H1 (cell line): ENCODE data around the gene PDE4D. TPM values are rescaled to one million over a fixed set of nuclear protein-coding genes. Genes with fewer than 3 reads are reported as not detected.

ENCODE experiments used
- CTCF ChIA-PET: fragments of 300-600 bp; sonication (Branson Sonifier 250); formaldehyde crosslinking; loops from one replicate; lab custom pipeline; 2021; ENCODE audit not compliant: partially characterized antibody; lab: Charles Lee
- POLR2A ChIA-PET: fragments of 300-600 bp; sonication (Branson Sonifier 250); formaldehyde crosslinking; loops from one replicate; lab custom pipeline; 2021; ENCODE audit warnings: inconsistent platforms; ENCODE audit not compliant: partially characterized antibody; lab: Charles Lee
- DNase-seq, 2 experiments: peaks; one replicate each; pipeline versions ENCODE4 v3.0.0 to v3.0.0-alpha.2; 2010 to 2022; ENCODE audit warnings: low spot score in 2 of 2, low read depth in 1 of 2, mixed read lengths in 1 of 2
- FAIRE-seq: peaks from 2 replicates; lab custom pipeline; 2011; peaks lifted over from hg19 to GRCh38; lab: Jason Lieb, UNC
- H2AFZ ChIP-seq: 2 replicates; pipeline ENCODE4 v1.8.1; 2012; ENCODE audit warnings: low read length, inconsistent platforms
- H2AK5ac ChIP-seq: 2 replicates; pipeline ENCODE4 v1.6.1; 2013; ENCODE audit warnings: low read depth, low read length
- H2BK120ac ChIP-seq: replicated peaks from 2 replicates; pipeline ENCODE3; 2013; ENCODE audit warnings: low read depth, low read length, inconsistent platforms
- H2BK12ac ChIP-seq: 2 replicates; pipeline ENCODE4 v1.6.1; 2013; ENCODE audit warnings: low read depth, low read length
- H2BK15ac ChIP-seq: 2 replicates; pipeline ENCODE4 v1.6.1; 2013; ENCODE audit warnings: low read length
- H2BK20ac ChIP-seq: 2 replicates; pipeline ENCODE4 v1.6.1; 2013; ENCODE audit warnings: low read length
- H2BK5ac ChIP-seq: 2 replicates; pipeline ENCODE4 v1.6.1; 2013; ENCODE audit warnings: low read depth, low read length
- H3K14ac ChIP-seq: 2 replicates; pipeline ENCODE4 v1.6.1; 2013; ENCODE audit warnings: inconsistent platforms; ENCODE audit not compliant: insufficient read length
- H3K18ac ChIP-seq: 2 replicates; pipeline ENCODE4 v1.6.1; 2013; ENCODE audit warnings: low read length; ENCODE audit errors: extremely low read depth
- H3K23ac ChIP-seq: 2 replicates; pipeline ENCODE4 v1.6.1; 2013; ENCODE audit warnings: inconsistent platforms; ENCODE audit not compliant: insufficient read length
- H3K23me2 ChIP-seq: 2 replicates; pipeline ENCODE4 v1.6.1; 2013; ENCODE audit warnings: low read depth, low read length
- H3K27ac ChIP-seq: 2 replicates; pipeline ENCODE4 v1.6.1; 2011; ENCODE audit warnings: low read depth, low read length, inconsistent platforms
- H3K27me3 ChIP-seq, 4 experiments: replicated peaks in 1 of 4; 1 replicate in 1 of 4; 2 replicates in 3 of 4; pipeline versions ENCODE4 v1.6.1 to v1.8.1; 2011 to 2013; ENCODE audit warnings: low read length in 3 of 4, mild to moderate bottlenecking in 3 of 4, inconsistent platforms in 2 of 4, mixed read lengths in 2 of 4, moderate library complexity in 1 of 4; ENCODE audit not compliant: control insufficient read depth in 3 of 4, insufficient read depth in 3 of 4; ENCODE audit errors: extremely low read depth in 1 of 4
- H3K36me3 ChIP-seq, 4 experiments: 2 replicates each; pipeline versions ENCODE4 v1.6.1 to v1.8.1; 2011 to 2013; ENCODE audit warnings: mild to moderate bottlenecking in 4 of 4, low read length in 3 of 4, moderate library complexity in 2 of 4, control low read depth in 1 of 4, inconsistent platforms in 1 of 4; ENCODE audit not compliant: insufficient read depth in 4 of 4, control insufficient read depth in 2 of 4
- H3K4ac ChIP-seq: replicated peaks from 2 replicates; pipeline ENCODE3; 2013; ENCODE audit warnings: low read length, low read depth, mixed read lengths, inconsistent platforms; ENCODE audit not compliant: insufficient read length
- H3K4me1 ChIP-seq, 4 experiments: replicated peaks in 1 of 4; 1 replicate in 1 of 4; 2 replicates in 3 of 4; pipeline versions ENCODE4 v1.6.1 to v1.8.1; 2011 to 2013; ENCODE audit warnings: low read length in 3 of 4, inconsistent platforms in 2 of 4, mixed read lengths in 1 of 4; ENCODE audit not compliant: insufficient read depth in 4 of 4, control insufficient read depth in 3 of 4
- H3K4me2 ChIP-seq, 2 experiments: 2 replicates each; pipeline versions ENCODE4 v1.6.1 to v1.8.1; 2011 to 2013; ENCODE audit warnings: low read depth in 2 of 2, low read length in 2 of 2, control low read depth in 1 of 2, inconsistent platforms in 1 of 2, mild to moderate bottlenecking in 1 of 2; ENCODE audit not compliant: insufficient read depth in 1 of 2
- H3K4me3 ChIP-seq, 4 experiments: fragments of 200-600, 300-600 bp in 1 of 4; sonication (generic), shearing (Covaris generic), sonication (Bioruptor Twin) in 1 of 4; 2 replicates each; pipeline versions ENCODE4 v1.5.1 to v1.8.1; 2011 to 2016; ENCODE audit warnings: low read length in 4 of 4, low read depth in 3 of 4, control low read depth in 2 of 4, inconsistent platforms in 2 of 4, mild to moderate bottlenecking in 2 of 4, mixed read lengths in 1 of 4, moderate library complexity in 1 of 4; ENCODE audit not compliant: insufficient read depth in 2 of 4; ENCODE audit errors: extremely low read depth in 1 of 4
- H3K56ac ChIP-seq: replicated peaks from 2 replicates; pipeline ENCODE3; 2013; ENCODE audit warnings: low read depth, mild to moderate bottlenecking, mixed read lengths, low read length, inconsistent platforms; ENCODE audit not compliant: insufficient read length
- H3K79me1 ChIP-seq: 2 replicates; pipeline ENCODE4 v1.6.1; 2013; ENCODE audit warnings: low read depth, low read length, control low read depth
- H3K79me2 ChIP-seq, 2 experiments: 2 replicates each; pipeline versions ENCODE4 v1.6.1 to v1.8.1; 2012 to 2013; ENCODE audit warnings: low read length in 2 of 2, mild to moderate bottlenecking in 2 of 2, inconsistent platforms in 1 of 2; ENCODE audit not compliant: insufficient read depth in 2 of 2, control insufficient read depth in 1 of 2
- H3K9ac ChIP-seq, 4 experiments: replicated peaks in 1 of 4; 1 replicate in 1 of 4; 2 replicates in 3 of 4; pipeline versions ENCODE4 v1.6.1 to v1.8.1; 2011 to 2013; ENCODE audit warnings: low read depth in 3 of 4, low read length in 3 of 4, control low read depth in 2 of 4, mild to moderate bottlenecking in 2 of 4, moderate library complexity in 2 of 4, inconsistent platforms in 1 of 4; ENCODE audit errors: extremely low read depth in 1 of 4
- H3K9me3 ChIP-seq, 2 experiments: 2 replicates each; pipeline versions ENCODE4 v1.6.1 to v1.8.1; 2012 to 2013; ENCODE audit warnings: mild to moderate bottlenecking in 2 of 2, moderate library complexity in 2 of 2, control low read depth in 1 of 2, inconsistent platforms in 1 of 2, low read depth in 1 of 2, low read length in 1 of 2, mixed read lengths in 1 of 2; ENCODE audit not compliant: insufficient read depth in 2 of 2
- H4K20me1 ChIP-seq, 2 experiments: replicated peaks in 1 of 2; 2 replicates each; pipeline versions ENCODE3 to v1.8.1; 2011 to 2013; ENCODE audit warnings: inconsistent platforms in 2 of 2, low read length in 2 of 2, mild to moderate bottlenecking in 1 of 2; ENCODE audit not compliant: insufficient read depth in 2 of 2, control insufficient read depth in 1 of 2
- H4K5ac ChIP-seq: 2 replicates; pipeline ENCODE4 v1.6.1; 2013; ENCODE audit warnings: low read length, low read depth, mixed read lengths, inconsistent platforms; ENCODE audit not compliant: insufficient read length
- H4K8ac ChIP-seq: 2 replicates; pipeline ENCODE4 v1.8.0; 2013; ENCODE audit warnings: mild to moderate bottlenecking, moderate library complexity, low read length, inconsistent platforms; ENCODE audit not compliant: insufficient read depth; ENCODE audit errors: extremely low read depth
- H4K91ac ChIP-seq: replicated peaks from 2 replicates; pipeline ENCODE3; 2013; ENCODE audit warnings: low read length, mixed read lengths, inconsistent platforms; ENCODE audit not compliant: insufficient read length
- ATF2 ChIP-seq: IDR thresholded peaks from 2 replicates; pipeline ENCODE4 v1.6.1; 2012; ENCODE audit warnings: low read length, inconsistent platforms
- BRCA1 ChIP-seq: IDR thresholded peaks from 2 replicates; pipeline ENCODE4 v1.6.1; 2012; ENCODE audit warnings: low read depth, low read length, improper control_type of control experiment
- KDM4A ChIP-seq: IDR thresholded peaks from one replicate; pipeline ENCODE4 v1.7.1; 2012; ENCODE audit warnings: low read depth, mild to moderate bottlenecking, moderate library complexity, low read length, inconsistent platforms; ENCODE audit not compliant: severe bottlenecking
- MAFK ChIP-seq: IDR thresholded peaks from 2 replicates; pipeline ENCODE4 v1.6.1; 2012; ENCODE audit warnings: low read depth, mild to moderate bottlenecking, improper control_type of control experiment, low read length
- PHF8 ChIP-seq: fragments of 200-600 bp; sonication (generic); conservative IDR thresholded peaks from 2 replicates; pipeline ENCODE4 v1.7.1; 2012; ENCODE audit warnings: low read depth, mild to moderate bottlenecking, inconsistent platforms, low read length, moderate library complexity
- SRF ChIP-seq: IDR thresholded peaks from 2 replicates; pipeline ENCODE4 v1.6.1; 2011; ENCODE audit warnings: mild to moderate bottlenecking, low read depth, low read length, moderate library complexity
- WGBS, 2 experiments: shearing (Covaris generic) in 1 of 2; methylation state at CpG; one replicate each; pipeline versions ENCODE4 v1.1.6 to v1.1.7; 2013 to 2015; ENCODE audit warnings: low lambda C conversion rate in 2 of 2, mixed read lengths in 2 of 2, inconsistent platforms in 1 of 2, low coverage in 1 of 2, missing lambda C conversion rate in 1 of 2; ENCODE audit not compliant: insufficient replicate concordance in 2 of 2, insufficient coverage in 1 of 2, insufficient read length in 1 of 2; ENCODE audit errors: extremely low coverage in 1 of 2, missing lambda C conversion rate in 1 of 2; 5-methylcytosine and 5-hydroxymethylcytosine counted together
- polyA plus RNA-seq, 7 experiments: library from polyadenylated mRNA; depleted of rRNA in 3 of 7; stranded (reverse) in 5 of 7; unstranded in 2 of 7; fragments of >200 nt in 5 of 7; fragments of 200-250 nt in 2 of 7; gene quantifications; 1 replicate in 5 of 7; 2 replicates in 1 of 7; 4 replicates in 1 of 7; pipeline versions ENCODE4 v1.2.1 to v1.2.3, GENCODE V29; 2011 to 2013; ENCODE audit warnings: missing spikeins in 2 of 7, mixed read lengths in 2 of 7
- total RNA-seq: library from RNA; stranded (reverse); fragmentation: NEBNext Ultra II Directional; extraction: Animal tissue kit (Norgen Biotek cat#: 25700); gene quantifications from 2 replicates; pipeline ENCODE4 v1.2.1, GENCODE V29; 2021

The PDE4D gene
- total and polyA plus RNA-seq, 2 of the 8 experiments (the other 6 are each of a cell fraction or from before 2014, with no cell fraction given): 2.3 to 3.7 TPM

GRCh38 chr5:59543821-59544442, 349.6 kb downstream of the PDE4D start:
- Histone ChIP-seq H2BK15ac (no peak overlapping the region), H3K4me3 (no peak overlapping the region), H3K9ac (no peak overlapping the region), H4K91ac (no peak overlapping the region), H3K4me1 (peaks cover 0 to 5% (median 0%) of the 10 kb centered on the region in 4 experiments; a peak in 2 of 7 replicates), H3K79me2 (no peaks in the 10 kb centered on the region), H2BK20ac (no peak overlapping the region), H2BK120ac (no peak overlapping the region), H3K27ac (no peak overlapping the region), H4K20me1 (no peaks in the 10 kb centered on the region), H2AK5ac (no peak overlapping the region), H3K56ac (no peak overlapping the region), H3K36me3 (no peaks in the 10 kb centered on the region), H3K9me3 (no peaks in the 10 kb centered on the region), H3K79me1 (no peaks in the 10 kb centered on the region), H2AFZ (0 out of 2 replicates have a peak overlapping the region, but pooled peaks have one; percentile 51), H3K4ac (no peak overlapping the region), H4K8ac (no peak overlapping the region), H3K18ac (no peak overlapping the region), H2BK5ac (no peak overlapping the region), H3K23me2 (no peaks in the 10 kb centered on the region), H2BK12ac (peak overlapping the region; percentile 80; the same call in 1 of the 2 replicates), H3K23ac (no peak overlapping the region), H4K5ac (no peak overlapping the region), H3K27me3 (no peaks in the 10 kb centered on the region), H3K4me2 (no peak overlapping the region), H3K14ac (no peak overlapping the region)
- POLR2A ChIA-PET: interaction anchor here (1.3 kb wide), 1 partner anchor 19 kb away, joined by 3 read pairs; no protein-coding TSS in a partner anchor
- no peak for FAIRE-seq
- CTCF ChIA-PET: interaction anchor here (1.2 to 1.4 kb wide), 4 partner anchors 9 to 117 kb away, joined by 3 to 5 read pairs (median 4); no protein-coding TSS in a partner anchor
- TF ChIP-seq MAFK: no peak
- no peak for TF ChIP-seq SRF
- no peak for TF ChIP-seq ATF2
- TF ChIP-seq KDM4A: no peak
- no peak for TF ChIP-seq PHF8
- no peak for TF ChIP-seq BRCA1
- WGBS, 2 experiments: 92% methylated on average over 2 of the region's 2 CpGs; no CpG with 5 or more reads in 1 of the 2 experiments
- DNase-seq: no peak
